ENCODE measurements around the gene PPP2R2D.

- TF ChIP-seq ETV6 (CRISPR knock-in tag; IDR thresholded peaks at IDR 0.05) (no peak), CTCF (IDR thresholded peaks at IDR 0.05) (no peak), ATF1 (CRISPR knock-in tag; IDR thresholded peaks at IDR 0.05) (no peak), IRF2 (CRISPR knock-in tag; IDR thresholded peaks at IDR 0.05; ENCODE audit: borderline replicate concordance, low read depth) (no peak), FOXP4 (CRISPR knock-in tag; IDR thresholded peaks at IDR 0.05) (no peak)
- TF ChIP-seq, protein P1, sequence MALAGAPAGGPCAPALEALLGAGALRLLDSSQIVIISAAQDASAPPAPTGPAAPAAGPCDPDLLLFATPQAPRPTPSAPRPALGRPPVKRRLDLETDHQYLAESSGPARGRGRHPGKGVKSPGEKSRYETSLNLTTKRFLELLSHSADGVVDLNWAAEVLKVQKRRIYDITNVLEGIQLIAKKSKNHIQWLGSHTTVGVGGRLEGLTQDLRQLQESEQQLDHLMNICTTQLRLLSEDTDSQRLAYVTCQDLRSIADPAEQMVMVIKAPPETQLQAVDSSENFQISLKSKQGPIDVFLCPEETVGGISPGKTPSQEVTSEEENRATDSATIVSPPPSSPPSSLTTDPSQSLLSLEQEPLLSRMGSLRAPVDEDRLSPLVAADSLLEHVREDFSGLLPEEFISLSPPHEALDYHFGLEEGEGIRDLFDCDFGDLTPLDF (CRISPR knock-in tag; IDR thresholded peaks at IDR 0.05): no peak
Measured at GRCh38 chr10:131954356-131954965, 53.7 kb downstream of the PPP2R2D start.

All from WTC11 (cell line).